AG08396 (cell line): ENCODE results near the gene PDE12.

Experiments used
- DNase-seq: peaks from one replicate; pipeline ENCODE4 v3.0.0; 2012; ENCODE audit warnings: low spot score, mixed read lengths

Gene PDE12

GRCh38 chr3:57555738-57556458 is at the start of gene PDE12:
TSS of gene PDE12 (plus strand) at chr3:57556274. CDS start at chr3:57556380, 106 bp downstream.
- DNase-seq, result peak; percentile 86

GRCh38 chr3:57512166-57512565 is 43.9 kb upstream of the PDE12 start:
- no peak for DNase-seq

GRCh38 chr3:57518276-57518915 is 37.7 kb upstream of the PDE12 start:
- DNase-seq, result no peak

GRCh38 chr3:57530071-57530608 is 25.9 kb upstream of the PDE12 start:
- DNase-seq, result no peak

GRCh38 chr3:57538465-57538864 is 17.6 kb upstream of the PDE12 start:
- DNase-seq, result no peak

GRCh38 chr3:57544181-57545125 is 11.6 kb upstream of the PDE12 start, which contains the start of gene DNAH12:
TSS of gene DNAH12 (minus strand) at chr3:57544344. CDS start at chr3:57542870, 1,474 bp downstream.
- peak; percentile 47 for DNase-seq

- DNase-seq, result peak; percentile 15
These were observed 10.3 kb upstream of the PDE12 start for GRCh38 chr3:57545636-57546268.

- DNase-seq, result no peak
These were observed 9.5 kb upstream of the PDE12 start for GRCh38 chr3:57546616-57547015.

- no peak for DNase-seq
These were observed 768 bp upstream of the PDE12 start for GRCh38 chr3:57555306-57555705.

GRCh38 chr3:57556459-57557084 is 498 bp downstream of the PDE12 start:
- peak; percentile 41 for DNase-seq

- DNase-seq, result peak; percentile 45
These were observed 1.0 kb downstream of the PDE12 start for GRCh38 chr3:57557085-57557537.

GRCh38 chr3:57559526-57559925 is 3.5 kb downstream of the PDE12 start:
- peak; percentile 21 for DNase-seq

GRCh38 chr3:57569859-57570450 is 13.9 kb downstream of the PDE12 start:
- no peak for DNase-seq

GRCh38 chr3:57570878-57571277 is 14.8 kb downstream of the PDE12 start:
- DNase-seq, result no peak

- DNase-seq, result no peak
These were observed 16.0 kb downstream of the PDE12 start for GRCh38 chr3:57572096-57572495.

- DNase-seq, result no peak
These were observed 20.0 kb downstream of the PDE12 start for GRCh38 chr3:57575966-57576626.

GRCh38 chr3:57577801-57578200 is 21.7 kb downstream of the PDE12 start:
- no peak for DNase-seq

- no peak for DNase-seq
These were observed 26.5 kb downstream of the PDE12 start for GRCh38 chr3:57582474-57583168.

GRCh38 chr3:57583544-57583943 is 27.5 kb downstream of the PDE12 start:
- no peak for DNase-seq
